GM18907 (cell line): ENCODE data around the gene BCR.

ENCODE experiments used
- ATAC-seq: cut with Tn5 transposase; IDR thresholded peaks from one replicate; pipeline ENCODE4 v1.9.1; 2021; ENCODE audit warnings: mild to moderate bottlenecking, moderate library complexity; ENCODE audit not compliant: unreplicated experiment

The BCR gene

DNA sequence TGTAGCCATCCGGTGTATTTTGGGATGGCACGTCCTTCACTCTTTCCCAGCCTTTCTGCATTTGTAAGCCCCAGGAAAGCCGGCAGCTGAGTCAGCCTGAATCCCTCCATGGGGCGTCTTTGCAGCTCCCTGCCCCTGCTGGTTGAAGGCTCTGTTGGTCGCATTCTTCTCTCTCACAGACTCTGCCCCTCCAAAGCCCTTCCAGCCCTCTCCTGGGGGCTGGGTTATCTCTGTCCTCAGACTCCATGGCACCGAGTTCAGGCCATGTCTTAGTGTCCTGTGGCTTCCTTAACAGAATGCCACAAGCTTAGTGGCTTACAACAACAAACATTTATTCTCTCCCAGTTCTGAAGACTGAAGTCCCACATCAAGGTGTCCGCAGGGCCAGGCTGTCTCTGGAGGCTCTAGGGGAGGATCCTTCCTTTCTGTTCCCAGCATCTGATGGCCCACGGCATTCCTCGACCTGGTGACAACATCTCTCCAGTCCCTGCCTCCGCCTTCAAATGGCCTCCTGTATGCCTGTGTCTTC lies 62.2 kb downstream of the BCR start:
- ATAC-seq = no peak

DNA sequence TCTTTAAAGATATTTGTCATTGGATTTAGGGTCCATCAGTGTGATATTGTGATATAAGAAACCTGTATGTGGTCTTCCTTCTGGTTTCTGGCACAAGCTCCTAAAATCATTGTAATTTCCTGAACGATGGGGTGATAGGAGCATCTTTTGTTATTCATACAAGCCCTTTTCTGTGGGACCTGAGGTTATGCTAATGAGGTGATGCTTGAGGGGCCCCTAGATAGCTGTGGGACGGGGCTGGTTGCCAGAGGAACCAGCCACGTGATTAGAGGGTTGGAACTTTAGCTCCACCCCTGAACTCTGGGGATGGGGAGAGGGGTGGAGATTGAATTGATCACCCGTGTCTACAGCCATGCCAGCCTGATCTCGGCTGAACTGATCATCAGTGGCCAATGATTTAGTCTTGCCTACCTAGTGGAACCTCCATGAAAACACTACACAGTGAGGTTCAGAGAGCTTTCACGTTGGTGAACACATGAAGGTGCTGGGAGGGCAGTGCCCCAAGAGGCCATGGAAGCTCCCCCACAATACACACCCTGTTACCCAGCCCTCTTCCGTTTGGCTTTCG lies 62.8 kb downstream of the BCR start:
- no peak for ATAC-seq

DNA sequence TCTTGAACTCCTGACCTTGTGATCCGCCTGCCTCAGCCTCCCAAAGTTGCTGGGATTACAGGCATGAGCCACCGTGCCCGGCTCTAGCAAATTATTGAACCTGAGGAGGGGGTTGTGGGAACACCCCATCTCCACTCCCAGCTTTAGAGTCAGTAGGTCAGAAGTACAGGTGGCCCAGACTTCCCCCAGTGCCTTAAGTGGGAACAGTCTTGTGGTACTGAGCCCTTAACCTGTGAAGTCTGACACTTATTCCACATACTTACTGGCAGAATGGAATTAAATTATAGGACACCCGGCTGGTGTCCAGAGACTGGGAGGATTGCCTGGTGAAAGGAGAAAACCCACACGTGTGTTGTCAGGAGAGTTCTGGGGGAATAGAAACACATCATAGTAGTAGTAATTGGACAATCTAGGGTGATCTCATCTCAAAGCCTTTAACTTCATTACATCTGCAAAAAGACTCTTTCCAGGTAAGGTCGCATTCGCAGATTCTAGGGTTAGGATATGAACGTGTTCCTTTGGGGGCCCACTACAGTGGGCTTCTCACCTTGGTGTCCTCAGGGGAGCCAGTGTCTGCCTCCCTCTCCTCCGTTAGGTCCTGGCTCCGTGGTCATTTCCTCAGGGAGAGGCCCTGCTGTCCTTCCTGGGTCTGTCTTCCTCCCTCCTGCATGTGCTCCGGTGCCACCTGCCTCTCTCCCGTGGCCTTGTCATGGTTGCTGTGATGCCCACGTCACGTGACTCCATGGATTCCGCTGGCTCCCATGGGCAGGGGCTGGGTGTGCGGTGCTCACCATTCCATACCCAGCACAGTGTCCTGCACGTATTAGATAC lies 63.8 kb downstream of the BCR start:
- no peak for ATAC-seq

DNA sequence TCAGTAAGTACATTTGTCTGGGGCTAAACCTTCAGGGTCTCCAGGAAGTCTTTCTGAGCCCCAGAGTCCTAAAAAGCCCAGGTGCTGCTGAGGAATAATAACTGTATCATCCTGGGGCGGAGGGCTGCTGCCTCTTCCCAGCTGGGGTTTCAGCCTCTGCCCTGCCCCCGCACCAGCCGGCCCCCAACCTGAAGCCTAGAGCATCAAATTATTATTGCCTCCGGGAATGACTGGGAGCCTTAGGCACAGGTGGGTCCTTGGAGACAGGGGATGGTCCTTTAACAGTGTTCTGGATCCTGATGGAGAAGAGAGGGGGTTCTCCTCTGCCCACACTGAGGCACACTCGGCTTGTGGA lies 64.4 kb downstream of the BCR start:
- no peak for ATAC-seq

DNA sequence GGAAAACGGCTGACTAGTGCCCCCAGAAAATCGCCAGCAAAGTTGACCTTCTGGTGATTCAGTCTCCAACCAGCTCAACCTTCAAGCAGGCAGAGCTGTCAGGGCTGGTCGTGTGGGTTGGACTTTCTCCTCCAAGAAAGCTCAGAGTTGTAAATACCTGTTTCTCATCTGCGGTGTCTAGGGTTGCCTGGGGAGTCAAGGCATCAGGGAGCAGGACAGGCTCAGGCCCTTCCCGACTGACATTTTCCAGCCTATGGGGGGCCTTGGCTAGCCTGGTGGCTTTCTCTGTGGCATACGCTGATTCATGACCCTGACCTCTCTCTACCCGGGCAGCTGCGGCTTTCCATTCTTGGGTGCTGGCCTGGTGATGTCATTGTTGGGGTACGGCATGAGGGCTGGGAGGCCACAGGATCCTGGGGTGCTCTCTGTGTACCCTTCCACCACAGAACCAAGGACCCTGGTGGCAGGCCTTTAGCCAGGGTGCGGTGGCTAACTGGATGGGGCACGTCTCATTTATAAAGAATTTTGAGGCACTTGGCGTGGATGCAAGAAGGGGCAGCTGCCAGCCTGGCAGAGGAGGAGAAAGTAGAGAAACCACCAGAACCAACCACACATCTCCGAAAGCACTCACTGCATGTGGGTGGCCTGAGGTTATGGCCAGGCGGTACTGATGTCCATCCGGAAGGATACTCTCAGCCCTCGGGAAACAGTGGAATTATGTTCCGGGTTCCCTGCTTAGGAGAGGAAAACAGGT lies 64.9 kb downstream of the BCR start:
- no peak for ATAC-seq

DNA sequence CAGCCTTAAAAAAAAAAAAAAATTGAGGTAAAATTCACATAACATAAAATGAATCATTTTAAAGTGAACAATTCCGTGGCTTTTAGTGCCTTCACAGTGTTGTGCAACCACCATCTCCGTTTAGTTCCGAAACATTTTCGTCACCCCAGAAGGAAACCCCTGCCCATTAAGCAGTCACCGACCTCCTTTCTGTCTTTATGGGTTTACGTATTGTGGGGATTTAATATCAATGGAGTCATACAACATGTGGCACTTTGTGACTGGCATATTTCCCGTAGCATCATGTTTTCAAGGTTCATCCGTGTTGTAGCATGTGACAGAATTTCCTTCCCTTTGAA lies 65.5 kb downstream of the BCR start:
- ATAC-seq = no peak

DNA sequence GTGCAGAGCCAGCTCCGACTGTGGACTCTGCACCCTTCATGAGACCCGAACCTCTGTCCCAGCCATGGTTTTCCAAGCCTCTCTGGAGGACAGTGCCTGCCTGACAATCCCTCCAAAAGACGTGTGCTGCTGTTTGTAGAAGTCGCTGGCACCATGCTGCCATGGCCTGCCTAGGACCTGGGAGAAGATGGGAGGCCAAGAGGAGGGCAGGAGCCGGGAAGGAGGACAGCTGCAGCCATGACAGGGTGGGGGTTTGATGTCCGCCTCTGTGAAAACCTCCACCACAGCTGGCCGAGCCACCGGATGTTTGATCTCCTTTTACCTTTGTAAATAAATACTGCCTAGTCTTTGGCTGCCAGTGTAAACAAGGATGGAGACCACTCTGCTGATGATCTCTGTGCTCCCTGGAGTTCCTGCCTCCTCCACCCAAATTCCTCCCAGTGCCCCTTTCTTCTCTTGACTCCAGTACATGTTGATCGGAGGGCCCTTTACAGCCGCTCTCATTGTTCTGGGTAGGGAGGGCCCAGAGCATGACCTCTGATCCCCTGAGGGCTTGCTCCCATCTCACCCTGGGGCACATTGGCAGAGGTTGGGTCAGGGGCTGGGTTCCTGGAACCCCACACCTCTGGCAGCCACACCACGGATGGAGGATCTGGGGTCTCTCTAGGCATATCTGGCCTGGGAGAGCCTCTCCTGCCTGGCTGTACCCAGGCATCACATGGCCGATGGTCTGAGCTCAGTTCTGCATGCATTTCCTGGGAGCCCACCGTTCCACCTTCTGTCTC lies 66.9 kb downstream of the BCR start:
- no peak for ATAC-seq

DNA sequence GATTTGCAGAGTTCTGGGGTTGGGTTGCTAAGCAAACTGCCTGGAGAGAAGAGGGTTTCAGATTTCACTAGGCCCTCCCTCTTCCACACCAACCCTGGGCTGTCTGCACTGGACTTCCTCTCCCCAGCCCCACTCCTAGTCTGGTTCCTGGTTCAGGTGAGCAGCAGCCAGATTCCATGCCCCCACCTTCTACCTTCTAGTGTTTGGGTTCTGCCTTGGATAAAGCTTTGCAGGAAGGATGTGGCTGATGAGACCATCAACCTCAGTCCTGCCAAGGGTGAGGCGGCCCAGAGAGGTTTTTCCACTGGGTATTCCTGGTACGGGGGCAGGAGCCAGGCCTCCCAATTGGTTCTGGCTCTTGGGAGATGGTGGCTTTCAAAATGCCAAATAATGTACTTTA lies 68.3 kb downstream of the BCR start:
- ATAC-seq = no peak

DNA sequence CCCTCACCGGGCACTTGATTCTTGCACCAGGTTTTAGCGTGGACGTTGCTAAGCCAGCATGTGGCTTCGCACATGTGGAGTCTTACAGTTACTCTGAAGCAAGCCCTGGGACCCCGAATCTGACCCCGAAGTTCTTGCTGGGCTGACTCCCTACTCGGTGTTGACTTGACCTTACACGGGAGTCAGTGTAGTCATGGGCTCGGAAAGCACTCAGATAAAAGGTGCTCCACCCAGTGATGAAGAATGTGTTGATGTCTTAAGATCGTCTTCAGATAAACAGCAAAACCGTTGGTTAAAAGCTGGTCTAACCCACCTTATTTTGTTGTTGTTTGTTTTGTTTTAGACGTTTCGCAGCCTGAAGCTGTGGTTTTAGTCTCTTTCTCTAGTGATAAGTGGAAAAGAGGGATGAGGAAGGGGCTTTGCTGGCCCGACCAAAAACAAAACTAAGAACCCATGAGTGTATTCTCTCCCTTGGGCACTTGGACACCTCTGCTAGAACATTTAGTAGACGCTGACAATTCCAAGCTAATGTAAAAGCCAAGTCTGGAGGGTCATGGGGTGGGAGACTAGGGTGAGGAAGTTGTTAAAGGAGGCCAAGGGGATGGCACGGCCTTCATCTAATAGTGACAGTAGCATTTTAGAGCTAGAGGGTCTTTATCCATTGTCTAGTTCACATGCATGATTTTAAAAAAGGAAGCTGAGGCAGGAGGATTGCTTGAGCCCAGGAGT lies 69.9 kb downstream of the BCR start:
- ATAC-seq = no peak

DNA sequence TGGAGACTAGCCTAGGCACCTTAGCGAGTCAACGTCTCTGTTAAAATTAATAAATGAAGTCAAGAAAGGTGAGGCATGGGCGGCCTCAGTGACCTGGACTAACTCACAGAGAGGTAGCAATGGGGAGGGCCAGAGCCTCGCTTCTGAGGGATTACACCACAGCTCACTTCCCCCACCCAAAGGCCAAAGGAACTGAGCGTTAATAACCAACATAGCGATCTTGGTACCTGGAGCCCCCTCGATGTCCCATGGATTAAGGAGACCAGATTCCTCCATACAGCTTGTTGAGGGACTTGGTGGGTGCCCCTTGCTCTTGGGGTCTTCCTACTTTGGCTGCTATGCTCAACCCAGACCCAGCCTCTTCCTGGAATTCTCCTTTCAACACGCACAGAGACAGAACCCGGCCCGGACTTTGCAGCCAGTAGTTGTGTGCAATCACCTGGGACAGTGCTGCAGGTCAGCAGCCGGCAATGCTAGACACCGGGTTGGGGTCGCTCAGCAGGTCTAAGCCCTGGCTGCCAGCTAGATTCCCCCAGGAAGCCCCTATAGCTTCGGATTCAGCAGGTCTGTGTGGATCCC lies 70.6 kb downstream of the BCR start:
- no peak for ATAC-seq

DNA sequence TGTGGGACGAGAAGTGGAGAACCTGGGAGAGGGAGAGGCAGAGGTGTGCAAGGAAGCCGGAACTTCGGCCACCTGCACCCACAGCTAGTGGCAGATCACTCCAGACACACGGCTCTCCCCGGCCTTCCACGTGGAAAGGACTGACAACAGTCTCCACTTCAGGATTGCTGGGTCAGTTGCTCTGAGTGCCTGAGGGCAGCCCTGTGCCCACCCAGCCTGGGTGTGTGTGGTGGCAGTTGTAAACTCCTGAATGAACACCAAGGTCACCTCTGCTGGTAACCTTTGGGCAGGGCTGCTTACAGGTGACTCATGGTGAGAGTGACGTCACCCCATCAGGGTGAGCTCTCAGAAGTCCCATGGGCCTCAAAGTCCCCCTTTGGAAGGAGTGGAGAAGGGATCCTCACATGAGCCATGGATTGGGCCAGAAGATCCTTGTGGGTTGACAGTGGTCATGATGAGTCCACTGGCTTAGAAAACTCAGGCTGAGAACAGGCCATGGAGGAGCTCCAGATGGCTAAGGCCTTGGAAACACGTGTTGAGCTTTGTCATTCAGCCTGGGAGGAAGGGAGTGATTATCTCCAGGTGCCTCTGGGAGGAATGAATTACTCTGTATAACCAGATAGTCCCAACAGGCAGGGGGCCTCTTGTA lies 71.3 kb downstream of the BCR start:
- no peak for ATAC-seq

DNA sequence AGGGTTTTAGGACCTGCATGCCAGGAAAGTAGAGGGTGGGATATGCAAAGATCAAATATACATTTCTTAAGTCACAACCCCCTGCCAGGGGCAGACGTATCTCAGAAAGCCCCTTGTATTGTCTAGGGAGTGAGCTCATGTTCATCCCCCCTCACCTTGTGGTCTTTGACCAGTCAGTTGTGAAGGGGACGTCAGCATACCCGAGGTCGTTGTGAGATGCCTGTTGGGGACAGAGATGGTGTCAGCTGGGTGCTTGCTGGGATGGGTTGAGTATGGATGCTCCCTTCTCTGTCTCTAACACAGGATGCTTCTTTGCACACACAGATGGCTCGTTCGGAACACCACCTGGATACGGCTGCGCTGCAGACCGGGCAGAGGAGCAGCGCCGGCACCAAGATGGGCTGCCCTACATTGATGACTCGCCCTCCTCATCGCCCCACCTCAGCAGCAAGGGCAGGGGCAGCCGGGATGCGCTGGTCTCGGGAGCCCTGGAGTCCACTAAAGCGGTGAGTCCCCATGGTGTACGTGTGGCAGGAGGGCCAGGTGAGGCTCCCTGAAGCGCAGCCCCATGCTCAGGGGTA lies 73.3 kb downstream of the BCR start:
- ATAC-seq = no peak

DNA sequence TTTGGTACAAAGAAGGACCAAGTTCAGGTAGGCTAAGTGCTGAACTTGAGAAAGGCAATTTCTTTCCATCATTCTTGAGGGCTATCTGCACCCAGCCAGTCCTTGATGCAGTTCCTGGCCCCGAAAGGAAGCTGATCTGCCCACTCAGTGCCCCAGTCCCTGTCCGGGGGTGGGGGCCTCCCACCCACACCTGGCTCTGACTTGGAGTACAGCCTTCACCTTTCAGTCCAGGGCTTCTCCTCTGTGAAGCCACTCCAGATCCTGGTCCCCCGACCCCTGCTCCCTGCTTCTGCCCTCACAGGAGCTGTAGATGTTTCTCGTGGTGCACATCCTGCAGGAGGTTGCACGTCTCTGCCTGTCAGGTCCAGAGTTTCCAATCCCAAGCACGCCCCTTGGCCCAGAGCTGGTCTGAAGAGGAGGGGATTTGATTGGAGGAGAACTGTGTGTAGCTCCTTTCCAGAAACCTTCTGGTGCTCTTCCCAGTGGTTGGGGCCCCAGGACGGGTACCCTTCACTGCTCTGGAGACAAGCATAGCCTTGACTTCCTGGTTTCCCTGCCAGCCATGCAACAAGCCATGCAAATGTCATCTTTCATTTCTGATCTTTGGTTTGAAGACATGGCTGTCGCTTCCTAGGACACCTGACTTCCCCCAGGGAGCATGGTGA lies 75.3 kb downstream of the BCR start:
- ATAC-seq = no peak

DNA sequence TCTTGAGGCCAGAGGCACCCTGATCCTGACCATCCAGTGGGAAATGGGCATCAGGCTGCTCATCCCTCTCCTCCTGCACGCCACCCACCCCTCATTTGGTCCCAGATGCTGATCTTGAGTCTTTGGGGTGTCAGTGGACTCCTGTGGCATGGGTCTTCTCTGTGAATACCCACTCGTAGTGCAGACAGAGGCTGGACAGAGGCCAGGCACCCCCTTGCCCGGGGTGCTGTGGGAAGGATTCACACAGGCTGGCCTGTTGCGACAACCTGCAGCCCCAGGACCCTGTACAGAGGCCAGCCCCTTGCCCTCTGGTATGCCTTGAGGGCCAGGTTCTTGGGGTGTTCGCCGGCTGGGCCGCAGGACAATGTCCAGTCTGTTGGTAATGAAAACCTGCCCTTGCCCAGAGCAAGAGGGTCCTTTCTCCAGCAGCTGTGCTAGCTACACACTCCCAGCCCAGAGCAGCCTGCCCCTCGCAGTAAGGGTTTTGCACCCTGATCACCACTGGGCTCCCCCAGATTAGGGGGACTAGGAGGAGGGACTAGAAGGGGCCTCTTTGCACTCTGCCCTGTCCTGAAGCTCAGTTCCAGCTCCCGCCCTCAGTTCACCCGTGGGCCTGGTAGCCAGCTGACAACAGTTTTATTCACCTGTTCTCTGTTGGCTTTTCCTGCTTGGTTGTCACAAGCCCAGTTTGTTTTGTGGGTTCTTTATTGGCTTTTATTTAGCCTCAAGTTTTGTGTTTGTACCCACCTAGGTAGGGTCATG lies 76.0 kb downstream of the BCR start:
- ATAC-seq = no peak

DNA sequence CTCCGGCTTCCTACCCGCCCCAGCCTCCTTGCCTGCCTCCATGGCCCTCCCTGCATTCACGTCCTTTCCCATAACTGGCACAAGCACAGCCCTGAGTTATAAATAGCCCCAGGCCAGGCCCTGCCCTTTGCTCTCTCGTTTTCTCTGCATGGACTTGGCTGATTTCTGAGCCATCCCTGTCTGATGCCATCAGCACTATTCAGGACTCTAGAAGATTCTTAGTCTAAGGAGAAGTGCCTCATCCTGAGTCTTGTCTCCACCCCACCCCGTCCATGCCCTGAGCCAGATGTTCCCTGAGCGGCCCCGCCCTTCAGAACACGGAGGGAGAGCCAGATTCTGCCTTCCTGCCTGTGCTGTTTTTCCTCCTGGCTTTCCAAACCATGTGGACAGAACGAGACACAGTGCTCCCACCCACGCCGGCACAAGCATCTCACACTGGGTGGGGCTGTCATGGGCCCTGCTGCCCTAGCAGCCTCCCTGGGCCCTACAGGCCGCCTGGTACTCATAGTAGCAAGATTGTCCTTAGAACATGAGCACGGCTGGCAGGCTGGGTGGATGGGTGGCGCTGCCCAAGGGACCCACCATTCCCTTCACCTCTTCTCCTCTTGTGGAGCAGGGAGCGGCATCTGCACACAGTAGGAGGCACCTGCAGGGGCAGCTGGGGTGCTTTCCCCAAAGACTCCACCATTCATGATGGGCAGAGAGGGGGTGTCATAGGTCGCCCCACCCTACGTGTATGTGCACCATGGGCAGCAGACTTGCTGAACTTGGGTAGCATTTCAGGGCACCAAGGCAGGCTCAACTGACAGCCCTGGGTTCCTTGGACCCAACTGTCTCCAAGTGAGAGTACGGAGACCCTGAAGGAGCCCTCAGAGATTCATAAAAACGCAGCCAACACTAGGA lies 76.9 kb downstream of the BCR start:
- no peak for ATAC-seq

DNA sequence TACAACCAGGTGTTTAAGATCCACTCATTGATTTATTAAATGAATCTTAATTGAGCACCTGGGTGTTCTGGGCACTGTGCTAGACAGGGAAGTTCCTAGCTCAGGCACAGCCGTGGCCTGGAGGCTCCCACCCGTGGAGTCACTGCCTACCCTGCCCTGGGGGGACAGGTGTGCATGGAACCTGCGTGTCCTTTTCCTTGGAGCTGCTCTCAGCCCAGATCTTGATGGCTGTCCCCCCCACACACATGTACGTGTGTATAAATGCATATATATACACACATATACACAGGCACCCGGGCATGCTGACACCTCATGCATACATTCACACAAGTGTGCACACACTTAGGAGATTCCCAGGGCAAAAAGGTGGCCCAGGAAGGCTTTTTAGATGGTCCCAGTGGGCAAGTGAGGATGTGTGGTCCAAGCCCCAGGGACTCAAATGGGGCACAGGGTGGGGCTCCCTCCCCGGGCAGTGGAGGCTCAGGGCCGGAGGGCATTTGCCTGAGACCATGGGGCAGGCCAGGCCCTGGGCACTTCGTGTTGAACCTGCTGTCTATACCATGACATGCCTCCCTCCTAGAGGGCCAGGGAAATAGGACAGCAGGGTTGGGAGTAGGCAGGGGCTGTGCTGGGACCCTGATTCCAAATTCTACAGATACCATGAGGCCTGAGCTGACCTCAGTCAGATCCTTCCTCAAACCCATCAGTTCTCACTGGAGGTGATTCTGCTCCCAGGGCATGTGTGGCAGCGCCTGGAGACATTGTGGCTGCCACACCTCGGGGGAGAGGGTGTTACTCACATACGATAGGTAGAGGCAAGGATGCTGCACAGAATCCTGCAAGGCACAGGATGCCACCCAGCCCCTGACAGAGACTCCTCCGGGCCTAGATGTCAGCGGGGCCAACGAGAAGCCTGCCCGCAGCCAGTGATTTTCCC lies 77.8 kb downstream of the BCR start:
- no peak for ATAC-seq
